Measurements from ENCODE around the gene USH1C. TPM values are rescaled to one million over a fixed set of nuclear protein-coding genes. Genes with fewer than 3 reads are reported as not detected.
A peak's percentile ranks its signal among the peaks of the same experiment; 100 is the strongest.

Gene USH1C
- total and polyA plus RNA-seq, 4 donors, result 0.09 to 1.3 (median 0.75) TPM

- no peak for TF ChIP-seq REST (IDR thresholded peaks at IDR 0.05)
- TF ChIP-seq MAX (IDR thresholded peaks at IDR 0.05), result no peak
- H3K27ac ChIP-seq (ENCODE audit: low read depth in 1 of 2, low read length in 2 of 2), result no peak overlapping the region
- WGBS, result 46% methylated on average over 17 of the region's 17 CpGs
Observed at GRCh38 chr11:17543574-17544180, 539 bp downstream of the USH1C start.

GRCh38 chr11:17543041-17543440 lies 1.2 kb downstream of the USH1C start:
- TF ChIP-seq FOXA2 (IDR thresholded peaks at IDR 0.05), result no peak
- Histone ChIP-seq H3K9ac (ENCODE audit: low read depth in 1 of 2, low read length in 2 of 2) (no peak overlapping the region), H3K4me1 (ENCODE audit: control insufficient read depth in 4 of 4, insufficient read depth in 4 of 4, low read length in 3 of 4) (no peaks in the 10 kb centered on the region), H3K27ac (ENCODE audit: low read depth in 1 of 2, low read length in 2 of 2) (no peak overlapping the region), H3K27me3 (ENCODE audit: control insufficient read depth in 4 of 4, insufficient read depth in 4 of 4, low read length in 3 of 4) (no peaks in the 10 kb centered on the region), H3K4me3 (ENCODE audit: low read depth in 1 of 3, low read length in 3 of 3) (no peak overlapping the region), H3K9me3 (ENCODE audit: control insufficient read depth in 4 of 4, low read length in 3 of 4) (no peaks in the 10 kb centered on the region), H3K36me3 (ENCODE audit: control insufficient read depth in 4 of 4, insufficient read depth in 3 of 4, low read depth in 1 of 4, low read length in 3 of 4) (no peaks in the 10 kb centered on the region)
- DNase-seq (ENCODE audit: low spot score), result no peak
- 79% methylated on average over 2 of the region's 2 CpGs for WGBS

More at GRCh38 chr11:17543574-17544180, 539 bp downstream of the USH1C start:
- no peaks in the 10 kb centered on the region for H3K4me1 ChIP-seq (ENCODE audit: control insufficient read depth in 4 of 4, insufficient read depth in 4 of 4, low read length in 3 of 4)
- DNase-seq (ENCODE audit: low spot score), result no peak
- H3K4me3 ChIP-seq (ENCODE audit: low read depth in 1 of 3, low read length in 3 of 3), result peak overlapping the region in 1 of 3 donors; percentile 26
- no peaks in the 10 kb centered on the region for H3K27me3 ChIP-seq (ENCODE audit: control insufficient read depth in 4 of 4, insufficient read depth in 4 of 4, low read length in 3 of 4)
- no peaks in the 10 kb centered on the region for H3K36me3 ChIP-seq (ENCODE audit: control insufficient read depth in 4 of 4, insufficient read depth in 3 of 4, low read depth in 1 of 4, low read length in 3 of 4)
- H3K9ac ChIP-seq (ENCODE audit: low read depth in 1 of 2, low read length in 2 of 2), result no peak overlapping the region
- H3K9me3 ChIP-seq (ENCODE audit: control insufficient read depth in 4 of 4, low read length in 3 of 4), result no peaks in the 10 kb centered on the region

GRCh38 chr11:17542249-17542648 lies 2.0 kb downstream of the USH1C start:
- Histone ChIP-seq H3K9me3 (ENCODE audit: control insufficient read depth in 4 of 4, low read length in 3 of 4) (no peaks in the 10 kb centered on the region), H3K4me3 (ENCODE audit: low read depth in 1 of 3, low read length in 3 of 3) (no peak overlapping the region), H3K9ac (ENCODE audit: low read depth in 1 of 2, low read length in 2 of 2) (no peak overlapping the region), H3K4me1 (ENCODE audit: control insufficient read depth in 4 of 4, insufficient read depth in 4 of 4, low read length in 3 of 4) (no peaks in the 10 kb centered on the region), H3K27me3 (ENCODE audit: control insufficient read depth in 4 of 4, insufficient read depth in 4 of 4, low read length in 3 of 4) (no peaks in the 10 kb centered on the region), H3K27ac (ENCODE audit: low read depth in 1 of 2, low read length in 2 of 2) (no peak overlapping the region), H3K36me3 (ENCODE audit: control insufficient read depth in 4 of 4, insufficient read depth in 3 of 4, low read depth in 1 of 4, low read length in 3 of 4) (no peaks in the 10 kb centered on the region)
- DNase-seq (ENCODE audit: low spot score), result no peak
- TF ChIP-seq SP1 (IDR thresholded peaks at IDR 0.05), result peak; percentile 81
- no peak for TF ChIP-seq TAF1 (conservative IDR thresholded peaks at IDR 0.05)
- no peak for TF ChIP-seq RAD21 (IDR thresholded peaks at IDR 0.05)
- TF ChIP-seq HNF4A (conservative IDR thresholded peaks at IDR 0.05), result peak; percentile 63 to 85
- TF ChIP-seq HNF4G (IDR thresholded peaks at IDR 0.05), result peak; percentile 87
- 42% methylated on average over 4 of the region's 4 CpGs for whole genome bisulfite sequencing

- no peaks in the 10 kb centered on the region for H3K4me1 ChIP-seq (ENCODE audit: control insufficient read depth in 4 of 4, insufficient read depth in 4 of 4, low read length in 3 of 4)
- H3K9ac ChIP-seq (ENCODE audit: low read depth in 1 of 2, low read length in 2 of 2), result no peak overlapping the region
- no peak overlapping the region for H3K27ac ChIP-seq (ENCODE audit: low read depth in 1 of 2, low read length in 2 of 2)
- no peak for TF ChIP-seq NR2F2 (IDR thresholded peaks at IDR 0.05)
- WGBS, result 77% methylated on average over 4 of the region's 4 CpGs
- H3K36me3 ChIP-seq (ENCODE audit: control insufficient read depth in 4 of 4, insufficient read depth in 3 of 4, low read depth in 1 of 4, low read length in 3 of 4), result no peaks in the 10 kb centered on the region
- H3K4me3 ChIP-seq (ENCODE audit: low read depth in 1 of 3, low read length in 3 of 3), result no peak overlapping the region
- DNase-seq (ENCODE audit: low spot score), result no peak
- H3K27me3 ChIP-seq (ENCODE audit: control insufficient read depth in 4 of 4, insufficient read depth in 4 of 4, low read length in 3 of 4), result no peaks in the 10 kb centered on the region
- no peaks in the 10 kb centered on the region for H3K9me3 ChIP-seq (ENCODE audit: control insufficient read depth in 4 of 4, low read length in 3 of 4)
Observed at GRCh38 chr11:17541330-17541885, 2.8 kb downstream of the USH1C start.
